ENCODE measurements around the gene RESP18.

The RESP18 gene

DNA sequence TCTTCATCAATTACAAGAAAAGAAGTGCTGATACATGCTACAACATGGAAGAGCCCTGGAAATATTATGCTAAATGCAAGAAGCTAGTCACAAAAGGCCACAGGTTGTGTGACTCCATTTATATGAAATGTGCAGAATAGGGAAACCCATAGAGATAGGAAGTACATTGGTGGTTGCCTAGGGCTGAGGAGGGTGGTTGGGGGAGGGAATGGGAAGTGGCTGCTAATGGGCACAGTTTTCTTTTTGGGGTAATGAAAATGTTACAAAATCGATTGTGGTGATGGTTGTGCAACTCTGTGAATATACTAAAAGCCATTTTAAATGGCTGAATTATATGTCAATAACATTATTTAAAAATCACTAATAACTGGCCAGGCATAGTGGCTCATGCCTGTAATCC lies 24.3 kb upstream of the RESP18 start:
- no peak for TF ChIP-seq EZH2 (IDR thresholded peaks at IDR 0.05; ENCODE audit: borderline replicate concordance, low read depth, low read length, severe bottlenecking)
- TF ChIP-seq, protein P1, sequence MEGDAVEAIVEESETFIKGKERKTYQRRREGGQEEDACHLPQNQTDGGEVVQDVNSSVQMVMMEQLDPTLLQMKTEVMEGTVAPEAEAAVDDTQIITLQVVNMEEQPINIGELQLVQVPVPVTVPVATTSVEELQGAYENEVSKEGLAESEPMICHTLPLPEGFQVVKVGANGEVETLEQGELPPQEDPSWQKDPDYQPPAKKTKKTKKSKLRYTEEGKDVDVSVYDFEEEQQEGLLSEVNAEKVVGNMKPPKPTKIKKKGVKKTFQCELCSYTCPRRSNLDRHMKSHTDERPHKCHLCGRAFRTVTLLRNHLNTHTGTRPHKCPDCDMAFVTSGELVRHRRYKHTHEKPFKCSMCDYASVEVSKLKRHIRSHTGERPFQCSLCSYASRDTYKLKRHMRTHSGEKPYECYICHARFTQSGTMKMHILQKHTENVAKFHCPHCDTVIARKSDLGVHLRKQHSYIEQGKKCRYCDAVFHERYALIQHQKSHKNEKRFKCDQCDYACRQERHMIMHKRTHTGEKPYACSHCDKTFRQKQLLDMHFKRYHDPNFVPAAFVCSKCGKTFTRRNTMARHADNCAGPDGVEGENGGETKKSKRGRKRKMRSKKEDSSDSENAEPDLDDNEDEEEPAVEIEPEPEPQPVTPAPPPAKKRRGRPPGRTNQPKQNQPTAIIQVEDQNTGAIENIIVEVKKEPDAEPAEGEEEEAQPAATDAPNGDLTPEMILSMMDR (IDR thresholded peaks at IDR 0.05; ENCODE audit: borderline replicate concordance, extremely low read depth, low read length, poor library complexity, severe bottlenecking): no peak
- DNase-seq: no peak
- Histone ChIP-seq H3K27me3 (ENCODE audit: insufficient read depth, low read length, poor library complexity) (no peaks in the 10 kb centered on the region), H3K9ac (ENCODE audit: low read depth, low read length) (no peak overlapping the region), H3K4me2 (ENCODE audit: insufficient read depth, low read length) (no peak overlapping the region), H3K4me1 (ENCODE audit: insufficient read depth, low read length) (no peaks in the 10 kb centered on the region), H3K36me3 (ENCODE audit: insufficient read depth, low read length) (no peaks in the 10 kb centered on the region), H3K4me3 (ENCODE audit: low read depth in 1 of 2, low read length in 2 of 2) (no peak overlapping the region), H3K27ac (ENCODE audit: low read length) (no peak overlapping the region), H2AFZ (ENCODE audit: low read depth, low read length) (no peak overlapping the region), H3K9me3 (ENCODE audit: insufficient read depth, low read length, severe bottlenecking) (no peaks in the 10 kb centered on the region), H3K79me2 (ENCODE audit: insufficient read depth, low read length) (no peaks in the 10 kb centered on the region), H4K20me1 (ENCODE audit: insufficient read depth, low read length) (no peaks in the 10 kb centered on the region; the same call in 1 of the 2 replicates)
- ATAC-seq (ENCODE audit: insufficient read depth, low read depth): no peak

DNA sequence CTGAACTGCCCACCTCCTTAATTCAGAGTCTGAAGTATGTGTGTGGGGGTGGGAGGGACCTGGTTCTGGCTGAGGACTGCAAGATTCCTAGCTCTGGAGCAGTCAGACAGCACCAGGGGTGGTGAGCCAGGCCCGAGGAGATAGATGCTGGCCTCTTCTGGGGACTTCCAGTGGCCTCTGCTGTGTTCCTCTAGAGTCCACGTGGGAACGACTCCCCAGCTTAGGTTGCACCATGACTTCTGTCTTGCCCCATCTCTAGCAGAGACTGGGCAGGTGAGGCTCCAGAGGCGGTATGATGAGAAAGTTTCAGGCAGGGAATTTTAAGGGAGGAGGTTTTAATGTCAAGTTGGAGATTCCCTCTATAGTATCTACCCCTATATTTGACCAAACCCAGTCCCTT lies 22.0 kb upstream of the RESP18 start:
- H2AFZ ChIP-seq (ENCODE audit: low read depth, low read length): no peak overlapping the region
- ATAC-seq (ENCODE audit: insufficient read depth, low read depth): no peak
- no peak overlapping the region for H3K9ac ChIP-seq (ENCODE audit: low read depth, low read length)
- TF ChIP-seq EZH2 (IDR thresholded peaks at IDR 0.05; ENCODE audit: borderline replicate concordance, low read depth, low read length, severe bottlenecking): no peak
- TF ChIP-seq, protein P1 (IDR thresholded peaks at IDR 0.05; ENCODE audit: borderline replicate concordance, extremely low read depth, low read length, poor library complexity, severe bottlenecking): no peak
- H3K4me3 ChIP-seq (ENCODE audit: low read depth in 1 of 2, low read length in 2 of 2): no peak overlapping the region
- H3K27me3 ChIP-seq (ENCODE audit: insufficient read depth, low read length, poor library complexity): no peaks in the 10 kb centered on the region
- no peaks in the 10 kb centered on the region for H3K79me2 ChIP-seq (ENCODE audit: insufficient read depth, low read length)
- no peak for DNase-seq
- H3K9me3 ChIP-seq (ENCODE audit: insufficient read depth, low read length, severe bottlenecking): no peaks in the 10 kb centered on the region
- no peaks in the 10 kb centered on the region; the same call in 1 of the 2 replicates for H4K20me1 ChIP-seq (ENCODE audit: insufficient read depth, low read length)
- H3K4me1 ChIP-seq (ENCODE audit: insufficient read depth, low read length): no peaks in the 10 kb centered on the region
- no peak overlapping the region for H3K4me2 ChIP-seq (ENCODE audit: insufficient read depth, low read length)
- no peaks in the 10 kb centered on the region for H3K36me3 ChIP-seq (ENCODE audit: insufficient read depth, low read length)
- no peak overlapping the region for H3K27ac ChIP-seq (ENCODE audit: low read length)

DNA sequence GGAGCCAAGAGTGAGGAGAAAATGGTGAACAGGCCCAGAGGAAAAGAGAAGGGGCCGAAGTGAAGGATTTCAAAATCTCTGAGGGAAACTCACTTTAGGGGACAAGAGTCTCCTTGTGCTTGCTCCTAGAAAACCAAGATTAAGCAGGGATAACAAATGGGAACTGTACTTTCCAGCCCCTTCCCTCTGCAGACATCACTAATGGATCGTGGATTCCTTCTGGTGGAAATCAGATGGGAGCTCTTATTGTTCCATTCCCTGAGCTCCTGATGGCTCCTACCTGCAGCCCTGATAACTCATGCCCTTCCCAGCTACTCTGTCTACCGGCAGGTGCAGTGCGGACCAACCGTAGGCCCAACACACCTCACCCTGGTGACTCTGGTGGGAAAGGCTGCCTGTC lies 20.6 kb upstream of the RESP18 start:
- H3K27ac ChIP-seq (ENCODE audit: low read length): no peak overlapping the region
- no peaks in the 10 kb centered on the region for H3K27me3 ChIP-seq (ENCODE audit: insufficient read depth, low read length, poor library complexity)
- no peak overlapping the region for H3K4me2 ChIP-seq (ENCODE audit: insufficient read depth, low read length)
- DNase-seq (no peak), ATAC-seq (ENCODE audit: insufficient read depth, low read depth) (no peak)
- TF ChIP-seq, protein P1 (IDR thresholded peaks at IDR 0.05; ENCODE audit: borderline replicate concordance, extremely low read depth, low read length, poor library complexity, severe bottlenecking): no peak
- no peak for TF ChIP-seq EZH2 (IDR thresholded peaks at IDR 0.05; ENCODE audit: borderline replicate concordance, low read depth, low read length, severe bottlenecking)
- H4K20me1 ChIP-seq (ENCODE audit: insufficient read depth, low read length): no peaks in the 10 kb centered on the region; the same call in 1 of the 2 replicates
- no peaks in the 10 kb centered on the region for H3K4me1 ChIP-seq (ENCODE audit: insufficient read depth, low read length)
- H2AFZ ChIP-seq (ENCODE audit: low read depth, low read length): no peak overlapping the region
- no peaks in the 10 kb centered on the region for H3K79me2 ChIP-seq (ENCODE audit: insufficient read depth, low read length)
- no peaks in the 10 kb centered on the region for H3K9me3 ChIP-seq (ENCODE audit: insufficient read depth, low read length, severe bottlenecking)
- H3K36me3 ChIP-seq (ENCODE audit: insufficient read depth, low read length): no peaks in the 10 kb centered on the region
- no peak overlapping the region for H3K9ac ChIP-seq (ENCODE audit: low read depth, low read length)
- no peak overlapping the region for H3K4me3 ChIP-seq (ENCODE audit: low read depth in 1 of 2, low read length in 2 of 2)

All from DND-41 (cell line).